ENCODE measurements around the gene BTF3.

BTF3 gene

GRCh38 chr5:73550016-73550415, 51.8 kb downstream of the BTF3 start:
- DNase-seq (no peak), ATAC-seq (replicated peaks) (no peak)
- peaks cover 8 to 10% of the 10 kb centered on the region in 2 donors for H3K36me3 Mint-ChIP-seq
- no peak overlapping the region for H3K4me3 Mint-ChIP-seq
- H3K27ac Mint-ChIP-seq, result no peak overlapping the region
- H3K9me3 Mint-ChIP-seq, result no peaks in the 10 kb centered on the region
- peaks cover 0 to 6% of the 10 kb centered on the region in 2 donors for H3K27me3 Mint-ChIP-seq
- H3K4me1 Mint-ChIP-seq, result no peaks in the 10 kb centered on the region

GRCh38 chr5:73552642-73553041, 54.4 kb downstream of the BTF3 start:
- no peaks in the 10 kb centered on the region for H3K27me3 Mint-ChIP-seq
- H3K36me3 Mint-ChIP-seq, result peaks cover 10 to 12% of the 10 kb centered on the region in 2 donors
- DNase-seq (no peak), ATAC-seq (replicated peaks) (no peak)
- H3K4me1 Mint-ChIP-seq, result no peaks in the 10 kb centered on the region
- no peaks in the 10 kb centered on the region for H3K9me3 Mint-ChIP-seq
- H3K4me3 Mint-ChIP-seq, result no peak overlapping the region
- H3K27ac Mint-ChIP-seq, result no peak overlapping the region
